Activated naive CD4-positive, alpha-beta T cell treated with anti-CD3 and anti-CD28 coated beads, Interleukin-2, amount 50 U/mL, for 24 hours (primary cell): Measurements from ENCODE around the gene ACP1.
"Not testable (repeated sequence)": the region's sequence is repeated elsewhere in the genome, so short reads cannot be mapped to it uniquely, and the experiment has no call there.

ENCODE experiments used
- H3K27ac Mint-ChIP-seq: one replicate; pipeline ENCODE4 v1.8.0; 2021; ENCODE audit warnings: mild to moderate bottlenecking, mixed read lengths
- H3K27me3 Mint-ChIP-seq: one replicate; pipeline ENCODE4 v1.8.0; 2021; ENCODE audit warnings: mixed read lengths
- H3K36me3 Mint-ChIP-seq: one replicate; pipeline ENCODE4 v1.8.0; 2021; ENCODE audit warnings: mixed read lengths
- H3K4me1 Mint-ChIP-seq: one replicate; pipeline ENCODE4 v1.8.0; 2021; ENCODE audit warnings: mixed read lengths
- H3K4me3 Mint-ChIP-seq: one replicate; pipeline ENCODE4 v1.8.0; 2021; ENCODE audit warnings: mild to moderate bottlenecking, mixed read lengths
- H3K9me3 Mint-ChIP-seq: one replicate; pipeline ENCODE4 v1.8.0; 2021; ENCODE audit warnings: mixed read lengths

ACP1 gene

GRCh38 chr2:309148-309953, 44.6 kb downstream of the ACP1 start:
- Mint-ChIP-seq H3K27ac (no peak overlapping the region), H3K4me1 (no peaks in the 10 kb centered on the region), H3K27me3 (peaks cover 5% of the 10 kb centered on the region), H3K36me3 (no peaks in the 10 kb centered on the region), H3K9me3 (no peaks in the 10 kb centered on the region), H3K4me3 (no peak overlapping the region)

DNA sequence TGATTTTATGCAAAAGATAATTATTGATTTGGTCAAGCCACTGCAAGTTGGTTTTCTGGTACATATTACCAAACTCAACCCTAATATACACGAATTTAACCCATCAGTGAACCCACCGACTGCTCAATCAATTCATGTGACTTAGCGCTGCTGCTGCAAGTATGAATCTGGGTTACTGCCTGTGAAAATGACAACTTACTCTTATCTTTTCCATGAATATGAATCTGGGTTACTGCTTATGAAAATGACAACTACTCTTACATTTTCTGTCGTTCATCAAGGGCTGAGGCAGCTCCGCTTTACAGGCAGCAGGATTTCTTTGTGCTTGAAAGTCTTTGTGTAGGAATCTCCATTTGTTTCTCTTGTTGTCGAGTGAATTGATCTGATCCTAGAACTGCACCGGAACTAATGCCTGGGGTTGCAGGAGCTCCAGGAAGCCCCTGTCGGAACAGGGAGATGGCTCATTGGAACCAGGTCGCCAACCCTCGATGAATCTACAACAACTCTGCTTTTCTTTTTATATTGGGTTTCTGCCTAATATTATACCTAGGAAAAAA, 45.3 kb downstream of the ACP1 start:
- H3K9me3 Mint-ChIP-seq = no peaks in the 10 kb centered on the region
- no peak overlapping the region for H3K27ac Mint-ChIP-seq
- no peaks in the 10 kb centered on the region for H3K36me3 Mint-ChIP-seq
- no peak overlapping the region for H3K4me3 Mint-ChIP-seq
- peaks cover 5% of the 10 kb centered on the region for H3K27me3 Mint-ChIP-seq
- H3K4me1 Mint-ChIP-seq = no peaks in the 10 kb centered on the region

DNA sequence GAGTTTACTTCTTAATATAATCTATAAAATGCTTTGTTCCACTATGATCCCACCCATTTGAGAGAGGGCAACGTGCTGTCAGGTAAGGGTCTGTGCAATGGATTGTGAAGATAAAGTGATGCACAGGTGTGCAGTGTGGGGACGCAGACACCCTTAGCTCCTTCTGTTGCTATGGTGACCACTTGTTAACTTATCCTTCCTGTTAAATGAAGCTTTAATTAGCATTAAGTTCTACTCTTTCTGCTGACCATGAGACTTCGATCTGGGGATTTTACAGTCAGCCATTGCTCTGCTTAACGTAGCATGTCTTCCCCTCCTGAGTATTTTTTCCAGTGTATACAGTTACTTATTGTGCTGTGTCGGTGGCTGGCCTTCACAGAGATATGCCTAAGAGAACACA, 46.2 kb downstream of the ACP1 start:
- Mint-ChIP-seq H3K4me3 (no peak overlapping the region), H3K4me1 (no peaks in the 10 kb centered on the region), H3K27me3 (peaks cover 1% of the 10 kb centered on the region), H3K9me3 (no peaks in the 10 kb centered on the region), H3K36me3 (no peaks in the 10 kb centered on the region), H3K27ac (no peak overlapping the region)

DNA sequence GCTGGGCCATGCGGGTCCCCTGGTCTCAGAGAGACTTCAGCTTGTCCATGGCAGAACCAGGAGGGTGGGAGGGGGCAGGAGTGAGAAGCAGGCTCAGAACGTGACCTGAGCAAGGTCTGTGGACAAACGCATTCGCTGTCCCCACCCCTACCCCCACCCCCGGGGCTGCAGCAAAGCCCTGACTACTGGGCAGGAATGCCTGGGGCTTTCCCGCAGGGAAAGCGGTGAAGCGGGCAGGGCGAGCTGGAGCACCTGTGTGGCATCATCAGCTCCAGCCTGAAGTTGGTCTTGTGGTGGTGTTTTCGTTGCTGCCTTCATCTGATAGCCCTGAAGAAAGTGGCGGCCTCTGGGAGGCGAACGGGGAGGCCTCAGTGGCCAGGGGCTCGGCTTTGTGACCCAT, 49.2 kb downstream of the ACP1 start:
- no peak overlapping the region for H3K4me3 Mint-ChIP-seq
- no peaks in the 10 kb centered on the region for H3K36me3 Mint-ChIP-seq
- H3K4me1 Mint-ChIP-seq = peaks cover 12% of the 10 kb centered on the region
- H3K27me3 Mint-ChIP-seq = no peaks in the 10 kb centered on the region
- no peaks in the 10 kb centered on the region for H3K9me3 Mint-ChIP-seq
- no peak overlapping the region for H3K27ac Mint-ChIP-seq

DNA sequence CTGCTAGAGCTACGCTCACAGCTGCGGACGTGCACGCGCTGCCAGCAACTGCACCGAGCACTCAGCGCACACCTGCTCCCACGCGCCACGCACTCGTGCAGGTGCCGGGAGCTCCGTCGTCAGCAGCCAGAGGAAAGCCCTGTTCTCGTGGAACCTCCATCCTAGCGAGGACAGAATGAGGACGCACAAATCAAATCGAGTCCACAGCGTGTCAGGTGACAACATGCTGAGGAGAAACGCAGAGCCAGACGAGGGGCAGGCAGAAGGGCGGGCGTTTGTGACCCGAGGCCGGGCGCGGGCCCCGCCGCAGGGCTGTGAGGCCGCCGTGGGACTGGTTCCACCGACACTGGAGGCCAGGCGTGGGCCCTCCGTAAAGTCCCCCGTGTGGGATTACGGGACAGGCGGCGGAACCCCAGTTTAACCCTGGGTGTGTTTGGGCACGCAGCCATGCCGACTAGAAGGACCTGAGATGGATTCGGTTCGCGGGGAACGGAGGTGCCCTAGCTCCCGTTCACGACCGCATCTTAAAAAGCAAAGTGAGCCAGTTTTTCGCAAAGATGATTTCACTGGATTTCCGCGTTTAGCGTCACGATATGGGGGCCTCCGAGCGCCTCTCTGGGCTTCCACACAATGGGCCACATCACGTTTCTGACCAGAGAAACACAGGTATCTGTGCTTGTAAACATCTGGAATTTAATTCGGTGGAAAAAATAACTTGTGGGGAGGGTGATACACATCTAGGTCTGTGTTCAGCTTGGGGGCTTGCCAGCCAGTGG, 50.0 kb downstream of the ACP1 start:
- no peak overlapping the region for H3K27ac Mint-ChIP-seq
- H3K27me3 Mint-ChIP-seq = no peaks in the 10 kb centered on the region
- H3K36me3 Mint-ChIP-seq = no peaks in the 10 kb centered on the region
- no peak overlapping the region for H3K4me3 Mint-ChIP-seq
- no peaks in the 10 kb centered on the region for H3K9me3 Mint-ChIP-seq
- peaks cover 13% of the 10 kb centered on the region for H3K4me1 Mint-ChIP-seq

DNA sequence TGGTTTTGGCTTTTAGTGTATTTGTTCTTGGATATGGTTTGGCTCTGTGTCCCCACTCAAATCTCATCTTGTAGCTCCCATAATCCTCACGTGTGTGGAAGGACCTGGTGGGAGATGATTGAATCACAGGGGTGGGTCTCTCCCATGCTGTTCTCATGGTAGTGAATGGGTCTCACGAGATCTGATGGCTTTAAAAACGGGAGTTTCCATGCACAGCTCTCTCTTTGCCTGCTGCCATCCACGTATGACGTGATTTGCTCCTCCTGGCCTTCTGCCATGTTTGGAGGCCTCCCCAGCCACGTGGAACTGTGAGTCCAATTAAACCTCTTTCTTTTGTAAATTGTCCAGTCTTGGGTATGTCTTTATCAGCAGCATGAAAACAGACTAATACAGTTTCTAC, 51.2 kb downstream of the ACP1 start:
- not testable (repeated sequence) for H3K9me3 Mint-ChIP-seq, H3K27ac Mint-ChIP-seq, H3K4me3 Mint-ChIP-seq, H3K27me3 Mint-ChIP-seq, H3K36me3 Mint-ChIP-seq
- H3K4me1 Mint-ChIP-seq = peaks cover 13% of the 10 kb centered on the region

DNA sequence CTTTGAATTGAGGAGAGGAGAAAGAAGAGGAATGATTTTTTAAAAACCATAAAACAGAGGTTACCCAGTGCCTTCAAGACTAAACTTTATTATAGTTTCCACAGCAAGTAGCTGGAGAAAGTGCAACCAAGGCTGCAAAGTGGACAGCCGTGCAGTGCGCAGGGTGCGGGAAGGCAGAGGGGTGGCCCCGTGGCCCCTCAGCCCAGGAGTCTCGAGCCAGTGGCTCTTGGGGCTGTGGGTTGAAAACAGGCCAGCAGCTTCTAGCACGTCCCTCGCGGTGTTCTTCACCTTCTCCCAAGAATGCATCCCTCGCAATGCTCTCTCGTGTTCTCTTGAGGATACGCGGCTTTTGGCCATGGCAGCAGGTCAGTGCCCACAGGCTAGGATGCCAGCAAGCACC, 51.6 kb downstream of the ACP1 start:
- peaks cover 13% of the 10 kb centered on the region for H3K4me1 Mint-ChIP-seq
- H3K27ac Mint-ChIP-seq = no peak overlapping the region
- no peaks in the 10 kb centered on the region for H3K9me3 Mint-ChIP-seq
- H3K27me3 Mint-ChIP-seq = no peaks in the 10 kb centered on the region
- H3K36me3 Mint-ChIP-seq = no peaks in the 10 kb centered on the region
- no peak overlapping the region for H3K4me3 Mint-ChIP-seq

GRCh38 chr2:317501-318424, 53.0 kb downstream of the ACP1 start:
- Mint-ChIP-seq H3K36me3 (no peaks in the 10 kb centered on the region), H3K27ac (peak overlapping the region; percentile 51), H3K4me1 (peaks cover 13% of the 10 kb centered on the region), H3K4me3 (no peak overlapping the region), H3K9me3 (no peaks in the 10 kb centered on the region), H3K27me3 (no peaks in the 10 kb centered on the region)

- Mint-ChIP-seq H3K4me3 (no peak overlapping the region), H3K27me3 (no peaks in the 10 kb centered on the region), H3K36me3 (no peaks in the 10 kb centered on the region), H3K27ac (peak overlapping the region; percentile 87), H3K4me1 (peaks cover 13% of the 10 kb centered on the region), H3K9me3 (no peaks in the 10 kb centered on the region)
Measured at GRCh38 chr2:319059-319600, 54.4 kb downstream of the ACP1 start.

DNA sequence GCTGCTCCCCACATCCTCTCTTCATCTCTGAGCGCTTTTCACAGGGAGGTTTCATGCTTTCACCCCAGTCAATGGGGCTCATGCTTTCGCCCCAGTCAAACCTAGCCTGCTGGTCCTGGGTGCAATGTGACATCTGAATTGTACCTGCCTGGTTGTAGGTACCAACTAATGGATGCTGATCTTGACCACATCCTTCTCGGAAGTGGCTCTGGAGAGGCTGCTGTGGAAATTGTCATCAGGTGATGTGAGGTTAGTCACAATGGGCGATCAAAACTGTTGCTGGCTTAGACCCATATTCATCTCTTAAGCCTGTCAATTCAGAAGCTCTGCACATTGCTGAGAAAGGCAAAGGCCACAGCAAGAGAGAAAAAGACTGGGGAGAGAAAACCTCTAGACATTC, 55.8 kb downstream of the ACP1 start:
- no peak overlapping the region for H3K27ac Mint-ChIP-seq
- H3K9me3 Mint-ChIP-seq = no peaks in the 10 kb centered on the region
- no peak overlapping the region for H3K4me3 Mint-ChIP-seq
- no peaks in the 10 kb centered on the region for H3K36me3 Mint-ChIP-seq
- peaks cover 13% of the 10 kb centered on the region for H3K4me1 Mint-ChIP-seq
- H3K27me3 Mint-ChIP-seq = peaks cover 2% of the 10 kb centered on the region

DNA sequence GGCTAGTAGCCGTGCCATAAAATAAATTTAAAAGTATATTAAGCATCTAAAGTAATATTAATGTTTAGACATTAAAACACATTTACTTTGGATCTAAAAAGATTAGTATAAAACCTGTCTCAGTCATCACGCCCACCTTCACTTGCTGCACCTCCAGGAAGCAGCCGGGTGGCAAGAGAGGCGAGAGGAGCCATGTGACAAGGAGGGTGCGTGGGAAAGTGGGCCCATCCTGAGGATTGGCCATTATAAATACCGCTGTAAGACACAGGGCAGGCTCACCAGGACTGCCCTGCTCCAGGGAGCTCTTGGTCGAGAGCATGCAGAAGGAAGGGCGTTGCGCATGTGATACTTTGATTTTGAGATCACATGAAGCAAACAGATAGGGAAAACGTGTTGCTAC, 57.6 kb downstream of the ACP1 start:
- peaks cover 2% of the 10 kb centered on the region for H3K36me3 Mint-ChIP-seq
- H3K27me3 Mint-ChIP-seq = peaks cover 7% of the 10 kb centered on the region
- H3K4me1 Mint-ChIP-seq = peaks cover 13% of the 10 kb centered on the region
- no peak overlapping the region for H3K27ac Mint-ChIP-seq
- peaks cover 7% of the 10 kb centered on the region for H3K9me3 Mint-ChIP-seq
- H3K4me3 Mint-ChIP-seq = no peak overlapping the region

DNA sequence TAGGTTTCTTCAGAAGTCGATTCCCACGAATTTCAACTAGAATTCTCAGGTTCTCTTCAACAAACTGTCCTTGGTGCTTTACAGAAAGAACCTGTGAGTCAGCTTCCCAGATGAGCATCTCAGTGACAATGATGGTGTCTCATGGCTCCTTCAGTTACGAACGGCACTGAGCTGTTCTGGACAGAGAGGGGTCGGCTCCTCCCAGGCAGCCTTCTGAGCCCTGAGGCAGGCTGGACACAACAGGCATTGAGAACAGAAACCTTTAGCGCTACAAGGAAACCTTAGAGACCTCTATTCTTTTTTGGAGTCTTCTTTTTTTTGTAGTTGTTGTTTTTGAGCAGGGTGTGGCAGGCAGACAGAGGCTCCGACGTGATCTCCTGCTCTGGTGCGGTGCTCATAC, 58.3 kb downstream of the ACP1 start:
- Mint-ChIP-seq H3K9me3 (peaks cover 14% of the 10 kb centered on the region), H3K4me1 (peaks cover 10% of the 10 kb centered on the region), H3K27ac (no peak overlapping the region), H3K4me3 (no peak overlapping the region), H3K27me3 (peaks cover 7% of the 10 kb centered on the region), H3K36me3 (peaks cover 2% of the 10 kb centered on the region)
